ENCODE results near the gene S100A13. TPM values are rescaled to one million over a fixed set of nuclear protein-coding genes. Genes with fewer than 3 reads are reported as not detected.

S100A13 gene
- total and polyA plus RNA-seq, 9 of the 15 experiments (the other 6 are each of a cell fraction or from before 2014, with no cell fraction given) = 41.9 to 129 (median 58.0) TPM

GRCh38 chr1:153613406-153613805 is 13.9 kb downstream of the S100A13 start:
- Histone ChIP-seq H4K20me1 (replicated peaks; ENCODE audit: control insufficient read depth, insufficient read depth, low read length) (no peaks in the 10 kb centered on the region), H3K27me3 (ENCODE audit: control insufficient read depth in 2 of 2, insufficient read depth in 2 of 2, low read length in 2 of 2) (no peaks in the 10 kb centered on the region), H3K4me1 (replicated peaks in 1 of 2; ENCODE audit: control insufficient read depth in 2 of 2, insufficient read depth in 2 of 2, low read length in 2 of 2) (peaks cover 38 to 56% of the 10 kb centered on the region in 2 experiments), H3K4me2 (ENCODE audit: insufficient read depth, low read length) (no peak overlapping the region), H2AFZ (ENCODE audit: low read depth, low read length) (no peak overlapping the region), H3K9ac (ENCODE audit: insufficient read depth in 1 of 2, low read depth in 2 of 2, low read length in 2 of 2) (no peak overlapping the region; a peak in 1 of 4 replicates), H3K27ac (ENCODE audit: extremely low read depth, low read depth, low read length) (no peak overlapping the region), H3K79me2 (ENCODE audit: control insufficient read depth, insufficient read depth, low read length) (no peaks in the 10 kb centered on the region), H3K9me3 (replicated peaks; ENCODE audit: control insufficient read depth, insufficient read depth, low read depth, low read length) (no peaks in the 10 kb centered on the region), H3K9me1 (ENCODE audit: control insufficient read depth, insufficient read depth, low read length) (peaks cover 6% of the 10 kb centered on the region), H3K4me3 (no peak overlapping the region), H3K36me3 (ENCODE audit: control insufficient read depth, insufficient read depth, low read length) (no peaks in the 10 kb centered on the region)
- BruUV-seq (replicated peaks) = no TSS peak
- in situ Hi-C loops (cut with MboI) (no loop called here), intact Hi-C loops (cut with micrococcal nuclease) (no loop called here)
- POLR2A ChIA-PET = interaction anchor here (0.6 to 6.8 kb wide), 5 partner anchors 11 to 899 kb away, joined by 3 to 70 read pairs (median 8); partner anchors contain the start of genes S100A1 and S100A13
- no peak for ATAC-seq
- no peak for DNase-seq (ENCODE audit: extremely low read depth in 1 of 4, low spot score in 3 of 4)
- TF ChIP-seq ZBTB49 (CRISPR knock-in tag; IDR thresholded peaks at IDR 0.05; ENCODE audit: borderline replicate concordance) (no peak), NUFIP1 (IDR thresholded peaks at IDR 0.05; ENCODE audit: partially characterized antibody) (no peak), STAT5A (IDR thresholded peaks at IDR 0.05; ENCODE audit: borderline replicate concordance, low read length) (no peak), E2F4 (CRISPR knock-in tag; IDR thresholded peaks at IDR 0.05; ENCODE audit: low read depth) (no peak), FOXK2 (conservative IDR thresholded peaks at IDR 0.05 in 1 of 2, IDR thresholded peaks at IDR 0.05 in 1 of 2; ENCODE audit: low read depth in 2 of 2) (no peak)
- 53% methylated on average over 5 of the region's 5 CpGs for WGBS (ENCODE audit: insufficient coverage, low coverage, missing lambda C conversion rate)
- no peak for FAIRE-seq
- CTCF ChIA-PET (ENCODE audit: low intra/inter-chr PET ratio) = no interaction called here

All from K562 (cell line).